DMS 273 (cell line): ENCODE measurements around the gene OTC.

Experiments
- DNase-seq: peaks from one replicate; lab custom pipeline; 2025; ENCODE audit not compliant: unreplicated experiment; lab: John Stamatoyannopoulos, UW

Gene OTC

GRCh38 chrX:38465686-38466085, 113.3 kb downstream of the OTC start:
- DNase-seq, result no peak

- no peak for DNase-seq
These were observed 116.3 kb downstream of the OTC start for GRCh38 chrX:38468563-38469157.
